ENCODE measurements around the gene LMO4.

DNA sequence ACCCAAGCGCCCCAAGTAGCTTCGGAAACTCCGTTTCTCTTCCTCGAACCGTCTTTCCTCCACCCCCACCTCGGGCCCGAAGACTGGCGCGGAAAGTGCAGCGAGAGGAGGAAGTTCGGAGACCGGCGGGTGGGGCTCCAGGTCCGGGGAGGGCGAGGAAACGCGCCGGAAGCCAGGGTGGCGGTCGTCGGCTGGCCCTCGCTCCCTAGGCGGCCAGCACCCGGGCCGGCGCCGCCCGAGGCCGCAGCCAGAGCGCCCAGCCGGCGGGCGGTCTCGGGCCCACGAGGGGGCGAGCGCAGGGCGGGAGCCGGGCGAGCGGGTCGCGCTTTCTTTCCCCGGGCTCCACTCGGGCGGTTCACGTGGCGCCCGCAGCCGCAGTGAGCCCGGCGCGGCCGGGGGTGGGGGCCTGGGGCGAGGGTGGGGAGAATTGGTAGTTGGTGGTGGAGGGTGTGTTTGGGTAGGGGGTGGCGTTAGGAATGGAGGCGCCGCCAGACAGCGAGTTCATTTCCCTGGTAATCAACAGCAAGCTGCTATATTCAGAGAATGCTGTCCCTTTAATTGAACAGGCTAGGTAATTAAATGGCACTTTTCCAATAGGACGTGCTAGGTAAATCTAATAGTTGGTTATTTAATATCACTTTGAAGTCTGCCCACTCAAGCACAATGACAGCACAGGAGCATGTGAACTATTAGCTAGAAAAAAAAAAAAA, 6.7 kb downstream of the LMO4 start:
- TF ChIP-seq POLR2AphosphoS2 (IDR thresholded peaks at IDR 0.05; ENCODE audit: low read depth, low read length) (no peak), KDM1A (IDR thresholded peaks at IDR 0.05; ENCODE audit: borderline replicate concordance) (no peak), EP300 (IDR thresholded peaks at IDR 0.05; ENCODE audit: borderline replicate concordance in 1 of 2, control insufficient read depth in 1 of 2, low read depth in 2 of 2, low read length in 2 of 2) (no peak), MEF2B (IDR thresholded peaks at IDR 0.05; ENCODE audit: partially characterized antibody, poor library complexity, severe bottlenecking) (no peak)
- TF ChIP-seq, protein P1, sequence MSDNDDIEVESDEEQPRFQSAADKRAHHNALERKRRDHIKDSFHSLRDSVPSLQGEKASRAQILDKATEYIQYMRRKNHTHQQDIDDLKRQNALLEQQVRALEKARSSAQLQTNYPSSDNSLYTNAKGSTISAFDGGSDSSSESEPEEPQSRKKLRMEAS (IDR thresholded peaks at IDR 0.05; ENCODE audit: low read depth, low read length), result no peak
- TF ChIP-seq, protein P2, sequence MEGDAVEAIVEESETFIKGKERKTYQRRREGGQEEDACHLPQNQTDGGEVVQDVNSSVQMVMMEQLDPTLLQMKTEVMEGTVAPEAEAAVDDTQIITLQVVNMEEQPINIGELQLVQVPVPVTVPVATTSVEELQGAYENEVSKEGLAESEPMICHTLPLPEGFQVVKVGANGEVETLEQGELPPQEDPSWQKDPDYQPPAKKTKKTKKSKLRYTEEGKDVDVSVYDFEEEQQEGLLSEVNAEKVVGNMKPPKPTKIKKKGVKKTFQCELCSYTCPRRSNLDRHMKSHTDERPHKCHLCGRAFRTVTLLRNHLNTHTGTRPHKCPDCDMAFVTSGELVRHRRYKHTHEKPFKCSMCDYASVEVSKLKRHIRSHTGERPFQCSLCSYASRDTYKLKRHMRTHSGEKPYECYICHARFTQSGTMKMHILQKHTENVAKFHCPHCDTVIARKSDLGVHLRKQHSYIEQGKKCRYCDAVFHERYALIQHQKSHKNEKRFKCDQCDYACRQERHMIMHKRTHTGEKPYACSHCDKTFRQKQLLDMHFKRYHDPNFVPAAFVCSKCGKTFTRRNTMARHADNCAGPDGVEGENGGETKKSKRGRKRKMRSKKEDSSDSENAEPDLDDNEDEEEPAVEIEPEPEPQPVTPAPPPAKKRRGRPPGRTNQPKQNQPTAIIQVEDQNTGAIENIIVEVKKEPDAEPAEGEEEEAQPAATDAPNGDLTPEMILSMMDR (IDR thresholded peaks at IDR 0.05 in 2 of 3, conservative IDR thresholded peaks at IDR 0.05 in 1 of 3; ENCODE audit: control insufficient read depth in 2 of 3, extremely low read depth in 1 of 3, insufficient read depth in 1 of 3, low read depth in 3 of 3, low read length in 3 of 3), result peak; percentile 9 to 44 (median 33); a peak in 5 of 6 replicates
- TF ChIP-seq, protein P3, sequence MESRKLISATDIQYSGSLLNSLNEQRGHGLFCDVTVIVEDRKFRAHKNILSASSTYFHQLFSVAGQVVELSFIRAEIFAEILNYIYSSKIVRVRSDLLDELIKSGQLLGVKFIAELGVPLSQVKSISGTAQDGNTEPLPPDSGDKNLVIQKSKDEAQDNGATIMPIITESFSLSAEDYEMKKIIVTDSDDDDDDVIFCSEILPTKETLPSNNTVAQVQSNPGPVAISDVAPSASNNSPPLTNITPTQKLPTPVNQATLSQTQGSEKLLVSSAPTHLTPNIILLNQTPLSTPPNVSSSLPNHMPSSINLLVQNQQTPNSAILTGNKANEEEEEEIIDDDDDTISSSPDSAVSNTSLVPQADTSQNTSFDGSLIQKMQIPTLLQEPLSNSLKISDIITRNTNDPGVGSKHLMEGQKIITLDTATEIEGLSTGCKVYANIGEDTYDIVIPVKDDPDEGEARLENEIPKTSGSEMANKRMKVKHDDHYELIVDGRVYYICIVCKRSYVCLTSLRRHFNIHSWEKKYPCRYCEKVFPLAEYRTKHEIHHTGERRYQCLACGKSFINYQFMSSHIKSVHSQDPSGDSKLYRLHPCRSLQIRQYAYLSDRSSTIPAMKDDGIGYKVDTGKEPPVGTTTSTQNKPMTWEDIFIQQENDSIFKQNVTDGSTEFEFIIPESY (IDR thresholded peaks at IDR 0.05), result no peak
